ENCODE results near the gene ANO6. TPM values are rescaled to one million over a fixed set of nuclear protein-coding genes. Genes with fewer than 3 reads are reported as not detected.

ANO6 gene
- polyA plus RNA-seq, 2 donors = 2.6 to 6.9 TPM

DNA sequence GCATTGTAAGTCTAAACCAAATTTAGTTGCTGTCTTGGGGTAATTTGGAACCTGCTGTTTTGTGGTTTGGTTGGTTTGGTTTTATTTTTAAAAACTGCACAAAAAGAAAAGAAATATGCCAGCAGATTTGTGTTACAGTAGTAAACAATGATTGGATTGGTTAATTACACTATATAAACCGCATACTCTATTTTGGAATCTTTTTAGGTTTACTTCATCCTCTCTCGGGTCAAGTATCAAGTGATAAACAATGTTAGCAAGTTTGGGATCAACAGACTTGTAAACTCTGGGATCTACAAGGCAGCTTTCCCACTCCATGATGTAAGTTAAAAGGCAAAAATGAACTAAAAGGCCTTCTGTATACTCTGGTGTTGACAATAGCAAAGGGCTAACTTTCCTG, 132.4 kb downstream of the ANO6 start:
- H3K4me1 ChIP-seq (ENCODE audit: control insufficient read depth in 2 of 2, insufficient read depth in 2 of 2, low read length in 1 of 2) = no peaks in the 10 kb centered on the region
- no peak overlapping the region for H3K4me3 ChIP-seq (ENCODE audit: low read depth in 1 of 2, low read length in 2 of 2)
- H3K36me3 ChIP-seq (ENCODE audit: control insufficient read depth in 2 of 2, insufficient read depth in 2 of 2, low read length in 1 of 2) = peaks cover 3 to 10% of the 10 kb centered on the region in 2 donors
- peaks cover 0 to 2% of the 10 kb centered on the region in 2 donors for H3K9me3 ChIP-seq (ENCODE audit: control insufficient read depth in 2 of 2, insufficient read depth in 1 of 2, low read depth in 1 of 2, low read length in 1 of 2)
- no peak overlapping the region for H3K27ac ChIP-seq (ENCODE audit: low read depth in 2 of 2, low read length in 1 of 2)
- WGBS, 2 donors = 74 to 83% methylated on average over 2 of the region's 2 CpGs
- no peaks in the 10 kb centered on the region for H3K27me3 ChIP-seq (ENCODE audit: control insufficient read depth in 1 of 2, insufficient read depth in 2 of 2, low read length in 2 of 2)

- Histone ChIP-seq H3K4me3 (ENCODE audit: low read depth in 1 of 2, low read length in 2 of 2) (no peak overlapping the region), H3K27ac (ENCODE audit: low read depth in 2 of 2, low read length in 1 of 2) (no peak overlapping the region), H3K36me3 (ENCODE audit: control insufficient read depth in 2 of 2, insufficient read depth in 2 of 2, low read length in 1 of 2) (peaks cover 3 to 8% of the 10 kb centered on the region in 2 donors), H3K9me3 (ENCODE audit: control insufficient read depth in 2 of 2, insufficient read depth in 1 of 2, low read depth in 1 of 2, low read length in 1 of 2) (peaks cover 0 to 2% of the 10 kb centered on the region in 2 donors), H3K27me3 (ENCODE audit: control insufficient read depth in 1 of 2, insufficient read depth in 2 of 2, low read length in 2 of 2) (no peaks in the 10 kb centered on the region), H3K4me1 (ENCODE audit: control insufficient read depth in 2 of 2, insufficient read depth in 2 of 2, low read length in 1 of 2) (no peaks in the 10 kb centered on the region)
- WGBS, 2 donors = 70 to 75% methylated on average over 1 of the region's 1 CpG
Measured at GRCh38 chr12:45348986-45349385, 133.1 kb downstream of the ANO6 start.

DNA sequence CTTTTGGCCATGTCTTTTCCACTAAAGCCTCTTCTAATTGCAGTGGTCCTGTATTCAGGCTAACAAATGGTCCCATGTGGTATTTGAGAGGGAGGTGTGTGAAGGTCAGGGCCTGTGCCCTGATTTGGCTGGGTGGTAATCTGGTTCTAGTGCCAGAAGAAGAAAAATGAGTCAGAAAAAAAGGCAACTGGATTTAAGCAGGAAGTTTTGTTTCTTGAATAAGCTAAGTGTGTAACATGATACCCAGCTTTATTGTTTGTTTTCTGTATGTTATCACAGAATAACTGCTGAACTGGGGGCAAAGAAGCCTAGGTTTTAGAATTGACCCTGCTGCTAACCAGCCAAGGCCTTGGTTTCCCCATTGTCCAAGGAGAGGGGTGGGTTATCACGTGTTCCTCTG, 134.0 kb downstream of the ANO6 start:
- peaks cover 3 to 8% of the 10 kb centered on the region in 2 donors for H3K36me3 ChIP-seq (ENCODE audit: control insufficient read depth in 2 of 2, insufficient read depth in 2 of 2, low read length in 1 of 2)
- no peaks in the 10 kb centered on the region for H3K4me1 ChIP-seq (ENCODE audit: control insufficient read depth in 2 of 2, insufficient read depth in 2 of 2, low read length in 1 of 2)
- peaks cover 0 to 2% of the 10 kb centered on the region in 2 donors for H3K9me3 ChIP-seq (ENCODE audit: control insufficient read depth in 2 of 2, insufficient read depth in 1 of 2, low read depth in 1 of 2, low read length in 1 of 2)
- 81 to 96% methylated on average over 1 of the region's 1 CpG for WGBS, 2 donors
- no peaks in the 10 kb centered on the region for H3K27me3 ChIP-seq (ENCODE audit: control insufficient read depth in 1 of 2, insufficient read depth in 2 of 2, low read length in 2 of 2)
- no peak overlapping the region for H3K4me3 ChIP-seq (ENCODE audit: low read depth in 1 of 2, low read length in 2 of 2)
- H3K27ac ChIP-seq (ENCODE audit: low read depth in 2 of 2, low read length in 1 of 2) = no peak overlapping the region

- H3K27me3 ChIP-seq (ENCODE audit: control insufficient read depth in 1 of 2, insufficient read depth in 2 of 2, low read length in 2 of 2) = no peaks in the 10 kb centered on the region
- H3K4me1 ChIP-seq (ENCODE audit: control insufficient read depth in 2 of 2, insufficient read depth in 2 of 2, low read length in 1 of 2) = no peaks in the 10 kb centered on the region
- H3K27ac ChIP-seq (ENCODE audit: low read depth in 2 of 2, low read length in 1 of 2) = no peak overlapping the region
- 85 to 89% methylated on average over 3 of the region's 3 CpGs for WGBS, 2 donors
- H3K4me3 ChIP-seq (ENCODE audit: low read depth in 1 of 2, low read length in 2 of 2) = no peak overlapping the region
- H3K9me3 ChIP-seq (ENCODE audit: control insufficient read depth in 2 of 2, insufficient read depth in 1 of 2, low read depth in 1 of 2, low read length in 1 of 2) = peaks cover 0 to 2% of the 10 kb centered on the region in 2 donors
- H3K36me3 ChIP-seq (ENCODE audit: control insufficient read depth in 2 of 2, insufficient read depth in 2 of 2, low read length in 1 of 2) = peaks cover 3 to 8% of the 10 kb centered on the region in 2 donors
Measured at GRCh38 chr12:45350861-45351260, 135.0 kb downstream of the ANO6 start.

- WGBS, 2 donors = 78 to 85% methylated on average over 10 of the region's 10 CpGs
- H3K36me3 ChIP-seq (ENCODE audit: control insufficient read depth in 2 of 2, insufficient read depth in 2 of 2, low read length in 1 of 2) = peaks cover 3 to 8% of the 10 kb centered on the region in 2 donors
- H3K27ac ChIP-seq (ENCODE audit: low read depth in 2 of 2, low read length in 1 of 2) = peak overlapping the region in 1 of 2 donors; percentile 24
- peaks cover 0 to 2% of the 10 kb centered on the region in 2 donors for H3K9me3 ChIP-seq (ENCODE audit: control insufficient read depth in 2 of 2, insufficient read depth in 1 of 2, low read depth in 1 of 2, low read length in 1 of 2)
- H3K4me3 ChIP-seq (ENCODE audit: low read depth in 1 of 2, low read length in 2 of 2) = no peak overlapping the region
- H3K27me3 ChIP-seq (ENCODE audit: control insufficient read depth in 1 of 2, insufficient read depth in 2 of 2, low read length in 2 of 2) = no peaks in the 10 kb centered on the region
- no peaks in the 10 kb centered on the region for H3K4me1 ChIP-seq (ENCODE audit: control insufficient read depth in 2 of 2, insufficient read depth in 2 of 2, low read length in 1 of 2)
Measured at GRCh38 chr12:45351921-45352670, 136.2 kb downstream of the ANO6 start.

GRCh38 chr12:45353944-45354343, 138.0 kb downstream of the ANO6 start:
- Histone ChIP-seq H3K9me3 (ENCODE audit: control insufficient read depth in 2 of 2, insufficient read depth in 1 of 2, low read depth in 1 of 2, low read length in 1 of 2) (peaks cover 0 to 2% of the 10 kb centered on the region in 2 donors), H3K27me3 (ENCODE audit: control insufficient read depth in 1 of 2, insufficient read depth in 2 of 2, low read length in 2 of 2) (no peaks in the 10 kb centered on the region), H3K4me3 (ENCODE audit: low read depth in 1 of 2, low read length in 2 of 2) (no peak overlapping the region), H3K36me3 (ENCODE audit: control insufficient read depth in 2 of 2, insufficient read depth in 2 of 2, low read length in 1 of 2) (peaks cover 3 to 7% of the 10 kb centered on the region in 2 donors), H3K4me1 (ENCODE audit: control insufficient read depth in 2 of 2, insufficient read depth in 2 of 2, low read length in 1 of 2) (no peaks in the 10 kb centered on the region), H3K27ac (ENCODE audit: low read depth in 2 of 2, low read length in 1 of 2) (no peak overlapping the region)
- 84 to 87% methylated on average over 2 of the region's 2 CpGs for WGBS, 2 donors

DNA sequence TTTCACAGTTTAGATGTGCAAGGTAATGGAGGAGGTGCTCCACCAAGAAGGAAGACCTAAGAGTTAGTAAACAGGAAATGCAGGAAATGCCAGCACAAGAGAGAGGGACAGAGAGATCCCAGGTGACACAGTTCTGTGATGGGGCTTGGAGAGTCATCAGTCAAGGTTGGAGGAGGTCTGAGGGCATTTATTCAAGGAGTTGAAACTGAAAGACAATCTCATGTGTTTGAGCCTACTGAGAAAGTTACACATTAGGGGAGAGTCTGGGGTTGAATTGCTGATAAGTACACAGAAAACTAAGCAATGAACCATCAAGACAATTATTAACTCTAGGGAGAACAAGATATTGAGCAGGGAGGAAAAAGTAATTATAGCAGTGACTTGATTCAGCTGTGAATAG, 138.5 kb downstream of the ANO6 start:
- H3K27ac ChIP-seq (ENCODE audit: low read depth in 2 of 2, low read length in 1 of 2) = no peak overlapping the region
- peaks cover 3 to 7% of the 10 kb centered on the region in 2 donors for H3K36me3 ChIP-seq (ENCODE audit: control insufficient read depth in 2 of 2, insufficient read depth in 2 of 2, low read length in 1 of 2)
- no peaks in the 10 kb centered on the region for H3K4me1 ChIP-seq (ENCODE audit: control insufficient read depth in 2 of 2, insufficient read depth in 2 of 2, low read length in 1 of 2)
- H3K4me3 ChIP-seq (ENCODE audit: low read depth in 1 of 2, low read length in 2 of 2) = no peak overlapping the region
- H3K9me3 ChIP-seq (ENCODE audit: control insufficient read depth in 2 of 2, insufficient read depth in 1 of 2, low read depth in 1 of 2, low read length in 1 of 2) = peaks cover 0 to 2% of the 10 kb centered on the region in 2 donors
- no peaks in the 10 kb centered on the region for H3K27me3 ChIP-seq (ENCODE audit: control insufficient read depth in 1 of 2, insufficient read depth in 2 of 2, low read length in 2 of 2)

DNA sequence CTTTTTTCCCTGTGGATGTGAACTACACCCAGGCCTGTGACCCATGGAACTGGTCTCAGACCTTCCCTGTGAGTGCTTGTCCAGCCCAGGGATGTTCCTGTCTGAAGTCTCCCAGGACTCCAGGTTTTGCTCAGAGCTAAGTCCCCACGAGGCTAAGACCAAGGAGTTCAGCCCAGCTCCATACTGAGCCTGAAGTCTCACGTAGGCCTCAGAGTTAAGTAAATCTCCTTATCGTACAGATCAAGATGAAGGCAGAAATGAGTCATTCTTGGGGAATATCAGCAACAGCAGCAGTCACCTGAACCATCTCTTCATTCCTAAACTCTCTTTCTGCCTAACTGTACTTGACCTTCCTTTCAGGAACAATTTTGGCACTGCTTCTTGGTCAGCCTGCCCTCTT, 139.8 kb downstream of the ANO6 start:
- Histone ChIP-seq H3K9me3 (ENCODE audit: control insufficient read depth in 2 of 2, insufficient read depth in 1 of 2, low read depth in 1 of 2, low read length in 1 of 2) (no peaks in the 10 kb centered on the region), H3K4me3 (ENCODE audit: low read depth in 1 of 2, low read length in 2 of 2) (no peak overlapping the region), H3K4me1 (ENCODE audit: control insufficient read depth in 2 of 2, insufficient read depth in 2 of 2, low read length in 1 of 2) (no peaks in the 10 kb centered on the region), H3K27me3 (ENCODE audit: control insufficient read depth in 1 of 2, insufficient read depth in 2 of 2, low read length in 2 of 2) (no peaks in the 10 kb centered on the region), H3K27ac (ENCODE audit: low read depth in 2 of 2, low read length in 1 of 2) (no peak overlapping the region), H3K36me3 (ENCODE audit: control insufficient read depth in 2 of 2, insufficient read depth in 2 of 2, low read length in 1 of 2) (peaks cover under 1 to 3% of the 10 kb centered on the region in 2 donors)
- 70 to 74% methylated on average over 3 of the region's 3 CpGs for WGBS, 2 donors

DNA sequence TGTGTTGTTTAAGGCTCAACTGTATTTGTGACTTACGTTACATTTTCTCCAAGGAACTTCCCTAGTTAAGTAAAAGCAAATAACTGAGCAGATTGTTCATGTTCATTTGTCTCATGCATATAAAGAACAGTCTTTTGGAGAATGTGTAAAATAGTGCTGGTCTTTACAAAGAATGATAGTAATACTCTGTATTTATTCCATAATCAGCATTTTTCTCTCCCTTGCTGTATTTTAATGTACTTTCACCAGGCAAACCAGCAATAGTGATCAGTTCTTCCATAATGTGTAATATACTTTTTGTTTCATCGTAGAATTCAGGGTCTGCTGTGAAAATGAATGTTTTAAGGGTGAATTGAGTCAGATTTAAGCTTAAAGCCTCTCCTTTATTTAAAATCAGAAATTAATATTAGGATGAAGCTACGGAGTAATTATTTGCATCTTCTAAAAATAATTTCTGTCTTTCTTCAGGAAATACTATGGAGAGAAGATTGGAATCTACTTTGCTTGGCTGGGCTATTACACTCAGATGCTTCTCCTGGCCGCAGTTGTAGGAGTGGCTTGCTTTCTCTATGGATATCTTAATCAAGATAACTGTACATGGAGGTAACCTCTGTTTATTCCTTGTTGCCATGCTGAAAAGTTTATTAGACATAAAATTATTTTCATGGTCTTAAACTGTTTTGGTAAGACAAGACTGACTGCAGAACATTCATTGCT, 141.1 kb downstream of the ANO6 start:
- 86 to 89% methylated on average over 4 of the region's 4 CpGs for WGBS, 2 donors
- H3K27ac ChIP-seq (ENCODE audit: low read depth in 2 of 2, low read length in 1 of 2) = no peak overlapping the region
- H3K4me1 ChIP-seq (ENCODE audit: control insufficient read depth in 2 of 2, insufficient read depth in 2 of 2, low read length in 1 of 2) = no peaks in the 10 kb centered on the region
- H3K9me3 ChIP-seq (ENCODE audit: control insufficient read depth in 2 of 2, insufficient read depth in 1 of 2, low read depth in 1 of 2, low read length in 1 of 2) = no peaks in the 10 kb centered on the region
- no peaks in the 10 kb centered on the region for H3K27me3 ChIP-seq (ENCODE audit: control insufficient read depth in 1 of 2, insufficient read depth in 2 of 2, low read length in 2 of 2)
- H3K4me3 ChIP-seq (ENCODE audit: low read depth in 1 of 2, low read length in 2 of 2) = no peak overlapping the region
- no peaks in the 10 kb centered on the region for H3K36me3 ChIP-seq (ENCODE audit: control insufficient read depth in 2 of 2, insufficient read depth in 2 of 2, low read length in 1 of 2)

Data from esophagus (tissue), 2 donors.